ENCODE results near the gene HGFAC.

DNA sequence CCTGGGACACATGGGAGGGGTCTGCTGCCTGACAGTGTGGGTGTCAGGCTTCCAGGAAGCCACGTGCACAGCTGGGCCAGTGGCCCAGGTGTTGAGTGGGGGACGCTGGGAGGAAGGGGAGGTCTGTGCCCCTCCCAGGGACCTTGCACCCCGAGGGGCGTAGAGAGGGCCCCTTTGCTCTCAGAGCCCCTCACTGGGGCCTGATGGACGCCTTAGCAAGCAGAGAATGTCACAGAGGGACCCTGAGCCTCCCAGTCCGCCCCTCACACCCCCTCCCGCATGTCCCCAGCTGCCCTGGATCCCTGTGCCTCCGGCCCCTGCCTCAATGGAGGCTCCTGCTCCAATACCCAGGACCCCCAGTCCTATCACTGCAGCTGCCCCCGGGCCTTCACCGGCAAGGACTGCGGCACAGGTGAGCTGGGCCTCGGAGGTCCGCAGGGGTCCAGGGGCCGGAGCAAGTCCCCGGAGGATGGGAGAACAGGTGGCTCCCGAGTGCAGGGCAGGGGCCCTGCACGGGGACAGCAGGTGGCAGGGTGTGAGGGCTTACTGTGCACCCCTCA is 2.1 kb downstream of the HGFAC start:
- TF ChIP-seq, protein P1, sequence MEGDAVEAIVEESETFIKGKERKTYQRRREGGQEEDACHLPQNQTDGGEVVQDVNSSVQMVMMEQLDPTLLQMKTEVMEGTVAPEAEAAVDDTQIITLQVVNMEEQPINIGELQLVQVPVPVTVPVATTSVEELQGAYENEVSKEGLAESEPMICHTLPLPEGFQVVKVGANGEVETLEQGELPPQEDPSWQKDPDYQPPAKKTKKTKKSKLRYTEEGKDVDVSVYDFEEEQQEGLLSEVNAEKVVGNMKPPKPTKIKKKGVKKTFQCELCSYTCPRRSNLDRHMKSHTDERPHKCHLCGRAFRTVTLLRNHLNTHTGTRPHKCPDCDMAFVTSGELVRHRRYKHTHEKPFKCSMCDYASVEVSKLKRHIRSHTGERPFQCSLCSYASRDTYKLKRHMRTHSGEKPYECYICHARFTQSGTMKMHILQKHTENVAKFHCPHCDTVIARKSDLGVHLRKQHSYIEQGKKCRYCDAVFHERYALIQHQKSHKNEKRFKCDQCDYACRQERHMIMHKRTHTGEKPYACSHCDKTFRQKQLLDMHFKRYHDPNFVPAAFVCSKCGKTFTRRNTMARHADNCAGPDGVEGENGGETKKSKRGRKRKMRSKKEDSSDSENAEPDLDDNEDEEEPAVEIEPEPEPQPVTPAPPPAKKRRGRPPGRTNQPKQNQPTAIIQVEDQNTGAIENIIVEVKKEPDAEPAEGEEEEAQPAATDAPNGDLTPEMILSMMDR (IDR thresholded peaks at IDR 0.05; ENCODE audit: insufficient read depth, low read length), result no peak
- TF ChIP-seq POLR2AphosphoS5 (IDR thresholded peaks at IDR 0.05; ENCODE audit: low read depth), result no peak
- TF ChIP-seq REST (IDR thresholded peaks at IDR 0.05; ENCODE audit: insufficient replicate concordance, low read depth), result no peak
